Measurements from ENCODE around the gene AEBP1.

The AEBP1 gene

GRCh38 chr7:44105832-44106231 lies 1.7 kb downstream of the AEBP1 start:
- DNase-seq (ENCODE audit: low read depth): no peak

GRCh38 chr7:44106311-44107065 lies 2.3 kb downstream of the AEBP1 start:
- no peak for DNase-seq (ENCODE audit: low read depth)

- no peak for DNase-seq (ENCODE audit: low read depth)
Observed at GRCh38 chr7:44107116-44107960, 3.2 kb downstream of the AEBP1 start.

GRCh38 chr7:44107961-44108767 lies 4.0 kb downstream of the AEBP1 start:
- no peak for DNase-seq (ENCODE audit: low read depth)

- no peak for DNase-seq (ENCODE audit: low read depth)
Observed at GRCh38 chr7:44108768-44109750, 4.9 kb downstream of the AEBP1 start.

- no peak for DNase-seq (ENCODE audit: low read depth)
Observed at GRCh38 chr7:44109991-44110390, 5.8 kb downstream of the AEBP1 start.

- no peak for DNase-seq (ENCODE audit: low read depth)
Observed at GRCh38 chr7:44110719-44111635, 6.8 kb downstream of the AEBP1 start.

GRCh38 chr7:44111761-44112160 lies 7.6 kb downstream of the AEBP1 start:
- no peak for DNase-seq (ENCODE audit: low read depth)

- no peak for DNase-seq (ENCODE audit: low read depth)
Observed at GRCh38 chr7:44112231-44112996, 8.3 kb downstream of the AEBP1 start.

GRCh38 chr7:44112997-44113763 lies 9.0 kb downstream of the AEBP1 start:
- no peak for DNase-seq (ENCODE audit: low read depth)

- DNase-seq (ENCODE audit: low read depth): no peak
Observed at GRCh38 chr7:44113764-44114354, 9.7 kb downstream of the AEBP1 start.

- no peak for DNase-seq (ENCODE audit: low read depth)
Observed at GRCh38 chr7:44114586-44115310, 10.6 kb downstream of the AEBP1 start.

GRCh38 chr7:44116087-44116788 lies 12.1 kb downstream of the AEBP1 start:
- DNase-seq (ENCODE audit: low read depth): no peak

GRCh38 chr7:44116789-44117666 lies 12.9 kb downstream of the AEBP1 start:
- DNase-seq (ENCODE audit: low read depth): no peak

- DNase-seq (ENCODE audit: low read depth): no peak
Observed at GRCh38 chr7:44117801-44118429, 13.8 kb downstream of the AEBP1 start.
